GM21576 (cell line): ENCODE measurements around the gene NTSR1.

Source experiments
- ATAC-seq: cut with Tn5 transposase; IDR thresholded peaks from one replicate; pipeline ENCODE4 v1.9.1; 2021; ENCODE audit warnings: mild to moderate bottlenecking, moderate library complexity; ENCODE audit not compliant: unreplicated experiment

NTSR1 gene

GRCh38 chr20:62723768-62724450, 15.3 kb downstream of the NTSR1 start:
- ATAC-seq, result no peak

- no peak for ATAC-seq
Measured at GRCh38 chr20:62724692-62725595, 16.3 kb downstream of the NTSR1 start.

DNA sequence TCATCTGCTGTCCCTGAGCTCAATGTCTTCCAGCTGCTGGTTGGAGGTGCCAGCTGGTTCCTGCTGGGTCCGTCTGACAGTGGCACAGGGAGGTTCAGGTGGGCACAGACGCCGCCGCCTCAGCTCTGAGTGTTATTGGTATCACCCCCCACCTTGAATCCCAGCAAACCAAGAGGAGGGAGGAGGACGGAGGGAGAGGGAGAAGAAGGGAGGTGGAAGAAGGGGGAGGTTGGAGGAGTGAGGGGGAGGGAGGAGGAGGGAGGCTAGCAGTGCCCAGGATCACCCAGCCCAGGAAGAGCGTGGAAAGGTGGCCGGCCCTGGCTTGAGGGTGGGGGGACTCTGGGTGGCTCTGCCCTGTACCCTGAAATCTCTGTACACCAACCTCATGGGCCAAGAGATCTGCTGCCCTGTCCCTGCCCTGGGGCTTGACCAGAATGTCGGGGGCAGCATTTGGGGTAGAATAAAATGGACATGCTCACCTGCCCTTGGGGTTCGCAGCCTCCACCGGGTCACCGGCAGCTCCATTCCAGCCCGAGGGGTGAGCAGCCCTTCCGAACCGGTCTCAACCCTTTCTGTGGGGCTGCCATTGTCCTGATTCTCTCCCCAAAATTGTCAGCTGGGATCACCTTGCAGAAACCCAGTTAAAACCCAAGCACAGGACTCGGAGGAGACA, 17.1 kb downstream of the NTSR1 start:
- ATAC-seq, result no peak

DNA sequence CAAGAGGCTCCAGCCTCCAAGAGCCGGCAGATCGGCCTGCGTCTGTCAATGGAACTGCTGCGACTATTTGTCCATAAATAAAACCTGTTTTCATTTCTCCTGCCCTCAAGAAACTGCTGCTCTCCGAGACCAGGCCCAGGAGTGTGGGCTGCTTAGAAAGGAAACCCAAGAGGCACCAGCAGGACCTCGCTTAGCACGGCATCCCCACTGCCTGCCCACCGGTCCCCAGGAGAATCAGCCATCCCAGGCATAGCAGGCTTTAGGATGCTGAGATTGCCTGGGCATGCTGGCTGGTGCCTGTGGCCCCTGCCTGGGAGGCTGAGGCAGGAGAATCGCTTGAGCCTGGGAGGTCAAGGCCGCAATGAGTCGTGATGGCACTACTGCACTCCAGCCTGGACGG, 17.6 kb downstream of the NTSR1 start:
- ATAC-seq, result no peak

GRCh38 chr20:62726716-62727583, 18.3 kb downstream of the NTSR1 start:
- no peak for ATAC-seq

- ATAC-seq, result no peak
Measured at GRCh38 chr20:62727584-62728027, 19.0 kb downstream of the NTSR1 start.

DNA sequence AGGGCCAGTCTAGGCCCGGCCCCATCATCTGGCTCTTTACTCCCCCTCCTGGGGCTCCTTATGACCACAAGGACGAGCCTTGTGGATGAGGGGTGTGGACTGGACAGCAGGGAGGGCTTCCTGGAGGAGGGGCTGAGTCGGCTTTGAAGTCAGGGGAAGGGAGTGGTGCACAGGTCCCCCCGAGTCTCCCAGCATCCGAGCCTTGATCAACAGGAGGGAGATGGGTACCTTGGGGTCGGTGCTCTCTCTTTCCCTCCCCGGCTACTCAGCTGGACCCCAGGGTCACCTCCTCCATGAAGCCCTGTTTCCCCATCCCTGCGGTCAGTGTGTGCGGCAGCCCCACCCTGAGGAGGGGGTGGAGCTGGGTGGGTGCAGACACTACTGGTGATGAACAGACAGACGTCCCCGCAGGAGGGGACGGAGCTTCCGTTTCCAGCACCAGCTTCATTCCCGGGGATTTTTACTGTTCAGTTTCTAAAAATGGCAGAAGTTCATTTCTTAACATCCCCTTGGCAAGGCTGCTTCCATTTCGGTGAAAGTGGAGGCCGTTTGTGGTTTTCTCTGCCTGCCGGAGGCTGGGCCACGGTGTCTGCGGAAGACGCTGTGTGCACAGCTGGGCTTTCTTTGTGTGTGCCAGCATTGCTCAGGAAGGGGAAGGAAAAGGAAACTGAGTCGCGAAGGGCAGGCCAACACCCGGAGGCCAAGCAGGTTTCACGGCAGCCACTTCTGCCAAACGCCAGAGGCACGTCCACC, 19.6 kb downstream of the NTSR1 start:
- ATAC-seq, result no peak

DNA sequence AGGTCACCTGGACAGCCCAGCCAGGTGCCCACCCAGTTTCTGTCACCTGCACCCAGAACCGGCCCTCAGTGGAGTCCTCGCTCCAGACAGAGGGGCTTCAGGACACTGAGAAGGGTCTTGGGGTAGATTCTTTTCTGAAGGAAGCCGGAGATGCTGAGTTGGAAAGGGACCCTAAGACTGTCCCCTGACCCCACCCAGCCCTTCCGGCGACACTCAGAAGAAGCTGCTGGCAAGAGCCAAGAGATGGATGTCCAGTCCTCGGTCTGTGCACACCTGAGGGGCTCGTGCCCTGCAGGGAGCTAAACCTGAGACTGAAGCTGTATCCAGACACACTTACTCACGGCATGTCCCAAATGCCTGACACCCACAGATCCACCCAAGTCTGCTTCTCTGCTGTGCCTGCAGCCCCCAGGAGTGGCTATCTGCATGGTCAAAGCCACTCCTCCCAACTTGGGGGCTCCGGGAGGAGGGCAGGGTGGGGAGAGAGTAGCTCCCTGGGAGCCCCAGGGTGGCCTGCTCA, 20.2 kb downstream of the NTSR1 start:
- ATAC-seq, result no peak

- ATAC-seq, result no peak
Measured at GRCh38 chr20:62730481-62730880, 21.8 kb downstream of the NTSR1 start.

DNA sequence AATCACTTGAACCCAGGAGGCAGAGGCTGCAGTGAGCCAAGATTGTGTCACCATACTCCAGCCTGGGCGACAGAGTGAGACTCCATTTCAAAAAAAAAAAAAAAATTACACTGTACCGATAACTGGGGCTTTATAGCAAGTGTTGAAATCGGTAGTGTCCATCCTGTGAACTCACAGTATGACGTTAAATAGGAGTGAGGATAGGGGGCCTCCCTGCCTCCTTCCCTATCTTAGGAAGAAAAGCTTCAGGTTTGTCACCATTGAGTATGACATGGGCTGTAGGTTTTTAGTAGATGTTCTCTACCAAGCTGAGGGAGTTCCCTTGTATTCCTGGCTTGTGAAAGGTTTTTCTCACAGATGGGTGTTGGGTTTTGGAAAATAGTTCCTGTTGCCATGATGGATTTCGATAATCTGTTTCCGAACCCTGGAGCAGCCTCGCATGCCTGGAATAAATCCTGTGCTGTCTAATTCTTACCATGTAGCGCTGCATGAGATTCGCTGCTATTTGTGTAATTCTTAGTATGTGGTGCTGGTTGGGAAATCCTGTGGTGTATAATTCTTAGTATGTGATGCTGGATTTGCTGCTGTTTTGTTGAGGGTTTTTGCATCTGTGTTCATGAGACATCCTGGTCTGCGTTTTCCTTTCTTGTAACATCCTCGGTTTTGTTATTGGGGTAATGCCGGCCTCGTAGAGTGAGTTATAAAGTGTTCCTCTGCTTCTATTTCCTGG, 23.6 kb downstream of the NTSR1 start:
- ATAC-seq, result no peak

DNA sequence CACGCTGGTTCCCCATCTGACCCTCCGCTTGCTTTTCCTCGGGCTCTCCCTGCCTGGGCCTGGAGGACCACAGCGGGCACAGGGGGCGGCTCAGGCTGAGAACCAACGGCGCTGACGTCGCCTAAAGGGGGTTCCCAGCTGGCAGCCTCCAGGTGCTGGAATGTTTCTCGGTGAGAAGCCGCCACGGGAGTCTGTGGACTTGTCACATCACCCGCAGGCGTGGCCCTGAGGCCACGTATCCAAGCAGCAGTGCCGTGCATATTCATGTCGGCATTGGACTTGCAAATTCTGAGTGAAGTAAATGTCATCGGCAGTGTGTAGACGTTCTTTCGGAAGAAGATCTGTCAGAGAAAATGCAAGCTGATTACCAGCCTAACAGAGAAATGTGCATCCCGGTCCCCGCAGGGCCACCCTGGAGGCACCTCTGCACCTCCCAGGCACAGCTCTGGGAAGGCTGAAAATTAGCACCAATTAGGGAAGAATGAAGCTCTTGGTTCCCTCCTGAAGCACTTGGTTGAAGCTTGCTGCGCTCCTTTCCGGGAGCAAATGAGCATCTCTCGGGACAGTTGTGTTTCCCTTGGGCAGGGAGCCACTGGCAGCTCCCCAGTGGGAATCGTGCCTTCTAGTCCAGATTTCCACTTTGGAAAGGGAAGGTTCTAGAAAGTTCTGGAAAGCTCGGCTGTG, 24.3 kb downstream of the NTSR1 start:
- no peak for ATAC-seq

DNA sequence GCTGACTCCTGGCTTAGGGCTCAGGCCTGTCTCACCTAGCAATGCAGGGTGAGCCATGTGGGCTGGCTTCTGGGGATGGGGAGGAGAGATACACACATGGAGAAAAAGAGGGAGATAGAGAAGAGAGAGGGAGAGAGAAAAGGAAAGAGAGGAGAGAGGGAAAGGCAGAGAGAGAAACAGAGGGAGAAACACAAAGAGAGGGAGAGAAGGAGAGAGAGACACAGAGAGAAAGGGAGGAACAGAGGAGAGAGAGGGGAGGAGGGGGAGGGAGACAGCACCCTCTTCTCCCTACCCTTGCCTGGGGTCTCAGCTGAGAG, 24.8 kb downstream of the NTSR1 start:
- no peak for ATAC-seq

DNA sequence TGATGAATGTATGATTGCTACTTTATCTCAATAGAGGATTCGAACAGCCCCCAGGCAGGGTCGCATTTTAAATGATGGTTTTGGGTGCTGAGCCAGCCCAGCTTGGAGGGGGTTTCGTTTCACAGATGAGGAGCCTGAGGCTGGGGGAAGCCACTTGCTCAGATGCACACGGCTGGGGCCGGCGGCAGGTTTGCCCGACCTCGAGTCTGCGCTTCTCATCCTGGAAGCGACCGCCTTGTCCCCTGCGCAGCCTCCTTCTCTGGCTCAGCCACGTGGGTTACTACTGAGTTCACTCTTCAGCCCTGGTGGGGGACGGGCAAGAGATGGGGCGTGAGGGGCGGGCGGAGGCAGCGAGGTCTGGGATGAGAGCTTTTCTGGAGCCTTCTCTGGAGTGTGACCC, 25.3 kb downstream of the NTSR1 start:
- ATAC-seq, result no peak

- no peak for ATAC-seq
Measured at GRCh38 chr20:62734326-62734725, 25.7 kb downstream of the NTSR1 start.

GRCh38 chr20:62734881-62735280, 26.2 kb downstream of the NTSR1 start:
- no peak for ATAC-seq

DNA sequence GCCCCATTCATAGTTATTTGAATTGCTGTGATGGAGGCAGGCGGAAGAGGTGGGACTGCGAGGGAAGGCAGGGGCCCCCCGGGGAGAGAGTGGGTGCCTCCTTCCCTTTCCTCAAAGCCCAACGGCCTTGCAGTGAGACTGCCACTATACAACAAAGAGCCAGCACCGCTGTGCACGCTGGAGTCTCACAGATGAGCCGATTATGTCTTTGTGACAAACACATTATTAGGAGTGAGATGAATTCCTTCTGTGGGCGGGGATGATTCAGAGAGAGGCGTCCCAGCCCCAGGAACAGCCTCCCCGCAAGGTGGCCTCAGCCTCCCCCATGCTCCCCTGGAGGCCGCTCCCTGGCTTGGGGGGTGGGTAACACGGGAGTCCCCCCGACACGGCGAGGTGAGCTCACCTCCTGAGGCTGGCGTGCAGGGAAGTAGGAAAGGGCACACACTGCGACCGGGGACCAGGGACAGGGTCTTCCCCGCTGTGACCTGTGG, 26.7 kb downstream of the NTSR1 start:
- ATAC-seq, result no peak

DNA sequence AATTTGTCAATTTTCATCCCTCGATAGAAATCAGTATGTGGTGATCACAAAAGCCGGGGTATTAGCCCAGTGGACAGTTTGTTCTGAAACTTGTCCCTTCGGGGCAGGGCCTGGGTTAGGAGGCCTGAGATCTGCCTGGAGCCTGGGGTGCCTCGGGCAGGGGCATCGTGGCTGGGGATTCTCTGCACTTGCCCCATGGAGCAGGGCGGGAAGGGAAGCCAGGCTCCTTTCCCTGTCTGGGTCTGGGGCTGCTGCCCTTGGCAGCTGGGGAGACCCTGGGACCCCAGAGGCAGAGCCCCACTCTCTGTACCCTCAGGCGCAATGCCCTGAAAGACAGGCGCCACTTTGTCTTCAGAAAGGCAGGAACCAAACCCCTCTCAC, 27.4 kb downstream of the NTSR1 start:
- ATAC-seq, result no peak

DNA sequence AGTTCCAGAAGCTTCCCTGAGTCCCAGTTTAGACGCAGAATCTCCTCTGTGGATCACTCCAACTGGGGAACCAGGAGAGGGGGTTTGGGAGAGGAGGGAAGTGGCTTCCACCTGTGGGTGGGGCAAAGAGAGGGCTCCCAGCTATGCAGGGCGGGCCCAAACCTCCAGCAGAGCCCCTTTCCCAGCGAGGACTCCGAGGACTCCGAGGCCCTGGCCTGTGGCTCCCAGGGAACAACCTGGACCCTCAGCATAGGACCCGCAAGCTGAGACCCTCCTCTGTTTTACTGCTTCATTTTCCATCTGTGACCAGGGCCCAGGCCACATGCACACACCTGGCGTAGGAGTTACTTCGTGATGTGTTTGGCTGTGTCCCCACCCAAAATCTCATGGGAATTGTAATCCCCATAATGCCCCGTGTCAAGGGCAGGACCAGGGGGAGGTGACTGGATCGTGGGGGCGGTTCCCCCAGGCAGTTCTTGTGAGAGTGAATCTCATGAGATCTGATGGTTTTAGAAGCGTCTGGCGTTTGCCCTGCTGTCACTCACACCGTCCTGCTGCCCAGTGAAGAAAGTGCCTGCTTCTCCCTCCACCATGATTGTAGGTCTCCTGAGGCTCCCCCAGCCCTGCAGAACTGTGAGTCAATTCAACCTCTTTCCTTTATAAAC, 27.9 kb downstream of the NTSR1 start:
- no peak for ATAC-seq
